ENCODE results near the gene CHRND.

CHRND gene

DNA sequence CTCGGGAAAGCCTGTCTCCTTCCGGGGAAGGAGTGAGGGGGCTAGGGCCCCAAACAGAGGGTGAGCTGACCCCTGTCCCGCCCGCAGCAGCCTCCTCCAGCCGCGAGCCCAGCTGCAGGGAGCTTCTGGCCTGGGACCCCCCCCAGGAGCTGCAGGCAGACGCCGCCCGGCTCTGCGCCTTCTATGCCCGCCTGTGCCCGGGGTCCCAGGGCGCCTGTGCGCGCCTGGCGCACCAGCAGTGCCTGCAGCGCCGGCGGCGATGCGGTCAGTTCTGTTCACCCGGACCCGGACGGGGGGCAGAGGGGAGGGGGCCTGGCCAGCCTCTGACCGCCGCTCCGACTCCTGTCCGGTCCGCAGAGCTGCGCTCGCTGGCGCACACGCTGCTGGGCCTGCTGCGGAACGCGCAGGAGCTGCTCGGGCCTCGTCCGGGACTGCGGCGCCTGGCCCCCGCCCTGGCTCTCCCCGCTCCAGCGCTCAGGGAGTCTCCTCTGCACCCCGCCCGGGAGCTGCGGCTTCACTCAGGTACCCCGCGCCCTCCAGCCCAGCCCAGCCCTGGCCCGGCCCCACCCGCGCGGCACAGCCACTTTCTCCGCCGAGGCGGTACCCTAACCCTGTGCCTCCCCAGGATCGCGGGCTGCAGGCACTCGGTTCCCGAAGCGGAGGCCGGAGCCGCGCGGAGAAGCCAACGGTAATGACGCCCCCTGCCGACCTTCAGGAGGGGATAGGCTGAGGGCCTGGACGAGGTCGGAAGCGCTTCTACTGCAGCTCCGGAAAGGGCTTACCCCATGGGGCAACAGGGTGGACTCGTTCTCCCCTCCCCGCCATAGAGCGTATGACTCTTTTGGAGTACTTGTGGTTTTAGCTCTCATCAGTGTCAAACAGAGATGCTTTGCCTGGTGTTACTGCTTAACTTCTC lies 2.0 kb upstream of the CHRND start (continued):
- TF ChIP-seq MYNN (tag by site-specific recombination; IDR thresholded peaks at IDR 0.05; ENCODE audit: borderline replicate concordance) (no peak), GLIS1 (tag by site-specific recombination; IDR thresholded peaks at IDR 0.05) (peak; percentile 41), ZNF184 (tag by site-specific recombination; IDR thresholded peaks at IDR 0.05) (no peak), MEIS1 (CRISPR knock-in tag; IDR thresholded peaks at IDR 0.05; ENCODE audit: borderline replicate concordance) (no peak), ZNF335 (tag by site-specific recombination; conservative IDR thresholded peaks at IDR 0.05) (peak; percentile 87), ZNF747 (tag by site-specific recombination; IDR thresholded peaks at IDR 0.05) (no peak), ZNF214 (tag by site-specific recombination; IDR thresholded peaks at IDR 0.05; ENCODE audit: borderline replicate concordance) (no peak), GLI2 (tag by site-specific recombination; IDR thresholded peaks at IDR 0.05; ENCODE audit: borderline replicate concordance, low read depth) (no peak), ZNF341 (tag by site-specific recombination; IDR thresholded peaks at IDR 0.05; ENCODE audit: low read depth) (no peak), ZNF114 (tag by site-specific recombination; IDR thresholded peaks at IDR 0.05) (no peak)

DNA sequence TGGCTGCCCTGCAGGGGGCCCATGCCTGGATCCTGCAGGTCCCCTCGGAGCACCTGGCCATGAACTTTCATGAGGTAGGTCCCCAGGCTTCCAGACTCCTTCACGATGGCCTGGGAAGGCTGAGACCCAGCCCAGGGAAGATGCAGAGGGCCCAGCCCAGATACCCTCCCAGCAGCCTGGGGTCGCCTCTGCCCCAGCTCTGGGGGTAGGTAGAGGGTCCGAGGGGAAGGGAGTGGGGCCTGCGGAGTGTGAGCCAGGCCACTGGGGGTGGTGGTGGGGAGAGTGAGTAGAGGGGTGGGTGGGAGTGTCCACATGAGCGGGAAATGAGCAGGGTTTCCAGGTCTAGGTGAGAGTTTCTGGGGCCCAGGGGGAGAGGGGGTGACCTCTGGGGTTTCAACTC lies 1.2 kb upstream of the CHRND start:
- ChIA-PET POLR2A (interaction anchor here (0.6 kb wide), 1 partner anchor 26 kb away, joined by 3 read pairs; the partner anchor contains the start of genes EIF4E2 and TIGD1), CTCF (interaction anchor here (0.6 to 4.9 kb wide), 7 partner anchors 12 to 624 kb away, joined by 3 to 77 read pairs (median 4); no protein-coding TSS in a partner anchor)
- Histone ChIP-seq H3K9me3 (ENCODE audit: control insufficient read depth, insufficient read depth, low read depth, low read length) (no peaks in the 10 kb centered on the region), H3K4me3 (ENCODE audit: low read depth, low read length) (no peak overlapping the region), H3K4me1 (ENCODE audit: control insufficient read depth, insufficient read depth, low read length) (no peaks in the 10 kb centered on the region; the same call in 1 of the 2 replicates), H3K27ac (ENCODE audit: extremely low read depth, low read depth, low read length) (no peak overlapping the region), H3K36me3 (ENCODE audit: control insufficient read depth in 2 of 2, insufficient read depth in 1 of 2, low read length in 2 of 2) (no peaks in the 10 kb centered on the region)
- no peak for TF ChIP-seq ZNF341 (tag by site-specific recombination; IDR thresholded peaks at IDR 0.05; ENCODE audit: low read depth)

DNA sequence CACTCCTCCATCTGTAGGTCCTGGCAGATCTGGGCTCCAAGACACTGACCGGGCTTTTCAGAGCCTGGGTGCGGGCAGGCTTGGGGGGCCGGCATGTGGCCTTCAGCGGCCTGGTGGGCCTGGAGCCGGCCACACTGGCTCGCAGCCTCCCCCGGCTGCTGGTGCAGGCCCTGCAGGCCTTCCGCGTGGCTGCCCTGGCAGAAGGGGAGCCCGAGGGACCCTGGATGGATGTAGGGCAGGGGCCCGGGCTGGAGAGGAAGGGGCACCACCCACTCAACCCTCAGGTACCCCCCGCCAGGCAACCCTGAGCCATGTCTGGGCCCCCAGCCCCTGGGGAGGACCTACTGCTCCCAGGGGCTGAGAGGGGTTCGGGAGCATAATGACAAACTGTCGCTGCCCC lies 761 bp upstream of the CHRND start:
- Histone ChIP-seq H3K4me3 (ENCODE audit: low read depth, low read length) (no peak overlapping the region), H3K4me1 (ENCODE audit: control insufficient read depth, insufficient read depth, low read length) (no peaks in the 10 kb centered on the region; the same call in 1 of the 2 replicates), H3K9me3 (ENCODE audit: control insufficient read depth, insufficient read depth, low read depth, low read length) (no peaks in the 10 kb centered on the region), H3K36me3 (ENCODE audit: control insufficient read depth in 2 of 2, insufficient read depth in 1 of 2, low read length in 2 of 2) (no peaks in the 10 kb centered on the region), H3K27ac (ENCODE audit: extremely low read depth, low read depth, low read length) (no peak overlapping the region)
- CTCF ChIA-PET: no interaction called here
- POLR2A ChIA-PET: no interaction called here
- TF ChIP-seq, protein P1, sequence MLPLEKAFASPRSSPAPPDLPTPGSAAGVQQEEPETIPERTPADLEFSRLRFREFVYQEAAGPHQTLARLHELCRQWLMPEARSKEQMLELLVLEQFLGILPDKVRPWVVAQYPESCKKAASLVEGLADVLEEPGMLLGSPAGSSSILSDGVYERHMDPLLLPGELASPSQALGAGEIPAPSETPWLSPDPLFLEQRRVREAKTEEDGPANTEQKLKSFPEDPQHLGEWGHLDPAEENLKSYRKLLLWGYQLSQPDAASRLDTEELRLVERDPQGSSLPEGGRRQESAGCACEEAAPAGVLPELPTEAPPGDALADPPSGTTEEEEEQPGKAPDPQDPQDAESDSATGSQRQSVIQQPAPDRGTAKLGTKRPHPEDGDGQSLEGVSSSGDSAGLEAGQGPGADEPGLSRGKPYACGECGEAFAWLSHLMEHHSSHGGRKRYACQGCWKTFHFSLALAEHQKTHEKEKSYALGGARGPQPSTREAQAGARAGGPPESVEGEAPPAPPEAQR (tag by site-specific recombination; IDR thresholded peaks at IDR 0.05): no peak
- TF ChIP-seq ZNF23 (tag by site-specific recombination; IDR thresholded peaks at IDR 0.05; ENCODE audit: borderline replicate concordance): no peak
- no peak for TF ChIP-seq ZNF624 (tag by site-specific recombination; IDR thresholded peaks at IDR 0.05)
- TF ChIP-seq, protein P2, sequence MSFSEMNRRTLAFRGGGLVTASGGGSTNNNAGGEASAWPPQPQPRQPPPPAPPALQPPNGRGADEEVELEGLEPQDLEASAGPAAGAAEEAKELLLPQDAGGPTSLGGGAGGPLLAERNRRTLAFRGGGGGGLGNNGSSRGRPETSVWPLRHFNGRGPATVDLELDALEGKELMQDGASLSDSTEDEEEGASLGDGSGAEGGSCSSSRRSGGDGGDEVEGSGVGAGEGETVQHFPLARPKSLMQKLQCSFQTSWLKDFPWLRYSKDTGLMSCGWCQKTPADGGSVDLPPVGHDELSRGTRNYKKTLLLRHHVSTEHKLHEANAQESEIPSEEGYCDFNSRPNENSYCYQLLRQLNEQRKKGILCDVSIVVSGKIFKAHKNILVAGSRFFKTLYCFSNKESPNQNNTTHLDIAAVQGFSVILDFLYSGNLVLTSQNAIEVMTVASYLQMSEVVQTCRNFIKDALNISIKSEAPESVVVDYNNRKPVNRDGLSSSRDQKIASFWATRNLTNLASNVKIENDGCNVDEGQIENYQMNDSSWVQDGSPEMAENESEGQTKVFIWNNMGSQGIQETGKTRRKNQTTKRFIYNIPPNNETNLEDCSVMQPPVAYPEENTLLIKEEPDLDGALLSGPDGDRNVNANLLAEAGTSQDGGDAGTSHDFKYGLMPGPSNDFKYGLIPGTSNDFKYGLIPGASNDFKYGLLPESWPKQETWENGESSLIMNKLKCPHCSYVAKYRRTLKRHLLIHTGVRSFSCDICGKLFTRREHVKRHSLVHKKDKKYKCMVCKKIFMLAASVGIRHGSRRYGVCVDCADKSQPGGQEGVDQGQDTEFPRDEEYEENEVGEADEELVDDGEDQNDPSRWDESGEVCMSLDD (tag by site-specific recombination; IDR thresholded peaks at IDR 0.05): no peak
- TF ChIP-seq ZNF394 (tag by site-specific recombination; IDR thresholded peaks at IDR 0.05; ENCODE audit: borderline replicate concordance): no peak
- no peak for TF ChIP-seq ZNF114 (tag by site-specific recombination; IDR thresholded peaks at IDR 0.05)
- TF ChIP-seq, protein P3, sequence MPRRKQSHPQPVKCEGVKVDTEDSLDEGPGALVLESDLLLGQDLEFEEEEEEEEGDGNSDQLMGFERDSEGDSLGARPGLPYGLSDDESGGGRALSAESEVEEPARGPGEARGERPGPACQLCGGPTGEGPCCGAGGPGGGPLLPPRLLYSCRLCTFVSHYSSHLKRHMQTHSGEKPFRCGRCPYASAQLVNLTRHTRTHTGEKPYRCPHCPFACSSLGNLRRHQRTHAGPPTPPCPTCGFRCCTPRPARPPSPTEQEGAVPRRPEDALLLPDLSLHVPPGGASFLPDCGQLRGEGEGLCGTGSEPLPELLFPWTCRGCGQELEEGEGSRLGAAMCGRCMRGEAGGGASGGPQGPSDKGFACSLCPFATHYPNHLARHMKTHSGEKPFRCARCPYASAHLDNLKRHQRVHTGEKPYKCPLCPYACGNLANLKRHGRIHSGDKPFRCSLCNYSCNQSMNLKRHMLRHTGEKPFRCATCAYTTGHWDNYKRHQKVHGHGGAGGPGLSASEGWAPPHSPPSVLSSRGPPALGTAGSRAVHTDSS (tag by site-specific recombination; IDR thresholded peaks at IDR 0.05): no peak
- no peak for TF ChIP-seq ZNF292 (tag by site-specific recombination; IDR thresholded peaks at IDR 0.05; ENCODE audit: borderline replicate concordance, low read depth)
- TF ChIP-seq, protein P4, sequence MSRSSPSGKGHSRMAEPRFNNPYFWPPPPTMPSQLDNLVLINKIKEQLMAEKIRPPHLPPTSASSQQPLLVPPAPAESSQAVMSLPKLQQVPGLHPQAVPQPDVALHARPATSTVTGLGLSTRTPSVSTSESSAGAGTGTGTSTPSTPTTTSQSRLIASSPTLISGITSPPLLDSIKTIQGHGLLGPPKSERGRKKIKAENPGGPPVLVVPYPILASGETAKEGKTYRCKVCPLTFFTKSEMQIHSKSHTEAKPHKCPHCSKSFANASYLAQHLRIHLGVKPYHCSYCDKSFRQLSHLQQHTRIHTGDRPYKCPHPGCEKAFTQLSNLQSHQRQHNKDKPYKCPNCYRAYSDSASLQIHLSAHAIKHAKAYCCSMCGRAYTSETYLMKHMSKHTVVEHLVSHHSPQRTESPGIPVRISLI (tag by site-specific recombination; IDR thresholded peaks at IDR 0.05): no peak
- TF ChIP-seq IKZF3 (tag by site-specific recombination; IDR thresholded peaks at IDR 0.05): no peak
- TF ChIP-seq, protein P5, sequence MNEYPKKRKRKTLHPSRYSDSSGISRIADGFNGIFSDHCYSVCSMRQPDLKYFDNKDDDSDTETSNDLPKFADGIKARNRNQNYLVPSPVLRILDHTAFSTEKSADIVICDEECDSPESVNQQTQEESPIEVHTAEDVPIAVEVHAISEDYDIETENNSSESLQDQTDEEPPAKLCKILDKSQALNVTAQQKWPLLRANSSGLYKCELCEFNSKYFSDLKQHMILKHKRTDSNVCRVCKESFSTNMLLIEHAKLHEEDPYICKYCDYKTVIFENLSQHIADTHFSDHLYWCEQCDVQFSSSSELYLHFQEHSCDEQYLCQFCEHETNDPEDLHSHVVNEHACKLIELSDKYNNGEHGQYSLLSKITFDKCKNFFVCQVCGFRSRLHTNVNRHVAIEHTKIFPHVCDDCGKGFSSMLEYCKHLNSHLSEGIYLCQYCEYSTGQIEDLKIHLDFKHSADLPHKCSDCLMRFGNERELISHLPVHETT (tag by site-specific recombination; IDR thresholded peaks at IDR 0.05): no peak
- TF ChIP-seq ZNF629 (tag by site-specific recombination; IDR thresholded peaks at IDR 0.05): no peak
- TF ChIP-seq TCF7L2 (IDR thresholded peaks at IDR 0.05; ENCODE audit: borderline replicate concordance, low read depth, low read length): no peak
- TF ChIP-seq ZFP41 (tag by site-specific recombination; IDR thresholded peaks at IDR 0.05; ENCODE audit: borderline replicate concordance): no peak
- no peak for TF ChIP-seq ZEB2 (tag by site-specific recombination; IDR thresholded peaks at IDR 0.05)
